GM23248 (cell line): Measurements from ENCODE around the gene TSPEAR. TPM values are rescaled to one million over a fixed set of nuclear protein-coding genes. Genes with fewer than 3 reads are reported as not detected.

Experiments used
- DNase-seq: peaks from one replicate; pipeline ENCODE4 v3.0.0-alpha.2; 2015
- H2AFZ ChIP-seq: fragments of 200-600 bp; sonication (generic); 2 replicates; pipeline ENCODE4 v1.6.1; 2016; ENCODE audit warnings: antibody characterized with exemption
- H3F3A ChIP-seq: fragments of 200-600 bp; sonication (generic); 2 replicates; pipeline ENCODE4 v1.6.1; 2016; ENCODE audit warnings: mild to moderate bottlenecking, antibody characterized with exemption, mixed run types; ENCODE audit not compliant: insufficient read depth
- H3K27ac ChIP-seq: fragments of 200-600 bp; sonication (generic); 2 replicates; pipeline ENCODE4 v1.5.1; 2016; ENCODE audit warnings: mild to moderate bottlenecking
- H3K27me3 ChIP-seq: fragments of 200-600 bp; sonication (generic); replicated peaks from 2 replicates; pipeline ENCODE4 v1.6.1; 2016; ENCODE audit warnings: mild to moderate bottlenecking; ENCODE audit not compliant: insufficient read depth
- H3K36me3 ChIP-seq: fragments of 200-600 bp; sonication (generic); 2 replicates; pipeline ENCODE4 v1.6.1; 2016; ENCODE audit warnings: low read depth, mild to moderate bottlenecking
- H3K4me1 ChIP-seq: fragments of 200-600 bp; sonication (generic); 2 replicates; pipeline ENCODE4 v1.6.1; 2016; ENCODE audit warnings: mild to moderate bottlenecking; ENCODE audit not compliant: insufficient read depth
- H3K4me2 ChIP-seq: fragments of 200-600 bp; sonication (generic); one replicate; pipeline ENCODE4 v1.6.1; 2016; ENCODE audit warnings: mild to moderate bottlenecking; ENCODE audit not compliant: unreplicated experiment
- H3K4me3 ChIP-seq: fragments of 200-600 bp; sonication (generic); 2 replicates; pipeline ENCODE4 v1.5.1; 2016; ENCODE audit warnings: mild to moderate bottlenecking
- H3K79me2 ChIP-seq: fragments of 200-600 bp; sonication (generic); 2 replicates; pipeline ENCODE4 v1.6.1; 2016; ENCODE audit warnings: mild to moderate bottlenecking; ENCODE audit not compliant: insufficient read depth
- H3K9ac ChIP-seq: fragments of 200-600 bp; sonication (generic); 2 replicates; pipeline ENCODE4 v1.6.1; 2016; ENCODE audit warnings: mild to moderate bottlenecking
- H3K9me2 ChIP-seq: fragments of 200-600 bp; sonication (generic); 2 replicates; pipeline ENCODE4 v1.6.1; 2016; ENCODE audit warnings: mixed run types, mild to moderate bottlenecking, moderate library complexity; ENCODE audit not compliant: insufficient read depth
- H3K9me3 ChIP-seq: fragments of 200-600 bp; sonication (generic); one replicate; pipeline ENCODE4 v1.6.1; 2017; ENCODE audit warnings: low read depth
- H4K20me1 ChIP-seq: fragments of 200-600 bp; sonication (generic); 2 replicates; pipeline ENCODE4 v1.6.0; 2016; ENCODE audit not compliant: insufficient read depth
- EZH2 ChIP-seq: fragments of 200-600 bp; sonication (generic); IDR thresholded peaks from 2 replicates; pipeline ENCODE4 v1.6.1; 2018; ENCODE audit warnings: antibody characterized with exemption, mild to moderate bottlenecking; ENCODE audit not compliant: insufficient read depth, poor library complexity, severe bottlenecking
- EZH2phosphoT487 ChIP-seq: fragments of 200-600 bp; sonication (generic); IDR thresholded peaks from 2 replicates; pipeline ENCODE4 v1.6.1; 2018; ENCODE audit warnings: antibody characterized with exemption, moderate library complexity, mild to moderate bottlenecking, low read depth; ENCODE audit not compliant: insufficient read depth
- WGBS, 2 experiments: methylation state at CpG; one replicate each; pipeline ENCODE4 v1.1.6; 2015 to 2017; ENCODE audit warnings: low lambda C conversion rate in 2 of 2, low coverage in 1 of 2; ENCODE audit errors: missing lambda C conversion rate in 2 of 2; 5-methylcytosine and 5-hydroxymethylcytosine counted together
- in situ Hi-C: fragments of 300-500 bp; cut with MboI; formaldehyde crosslinking; loops from 2 replicates; pipeline ENCODE4 v1.15.0; 2020
- polyA plus RNA-seq: library from polyadenylated mRNA; unstranded; fragments of >200 nt; fragmentation: Nextera tagmentation; extraction: Ambion mirVana; gene quantifications from 2 replicates; pipeline ENCODE4 v1.2.1, GENCODE V29; 2016
- total RNA-seq: library from RNA; depleted of rRNA; stranded (reverse); fragments of >200 nt; shearing (Covaris generic); gene quantifications from 2 replicates; pipeline ENCODE4 v1.2.3, GENCODE V29; 2014

The TSPEAR gene
- total and polyA plus RNA-seq, 2 experiments from 2014 or later, result not detected

DNA sequence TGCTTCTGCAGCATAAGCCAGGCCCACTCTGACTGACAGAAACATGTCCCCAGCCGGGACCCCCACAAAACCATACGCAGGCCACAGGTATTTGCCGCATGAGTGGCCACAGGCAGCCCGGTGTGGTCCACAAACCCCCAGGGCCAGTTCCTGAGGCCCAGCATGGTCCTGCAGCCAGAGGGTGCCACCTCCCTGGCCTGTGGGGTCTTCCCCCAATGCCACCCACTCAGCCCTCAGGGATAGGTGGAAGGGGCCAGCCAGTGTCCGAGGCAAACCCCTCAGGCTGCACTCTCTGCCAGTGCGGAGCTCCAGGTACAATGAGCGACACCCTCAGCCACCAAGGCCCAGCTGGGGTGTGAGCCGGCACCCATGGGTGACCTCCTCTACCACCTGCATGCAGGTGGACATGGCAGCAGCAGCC lies 46.8 kb upstream of the TSPEAR start:
- Histone ChIP-seq H3K4me3 (no peak overlapping the region), H4K20me1 (no peaks in the 10 kb centered on the region), H3K4me1 (no peaks in the 10 kb centered on the region), H3K9me3 (no peaks in the 10 kb centered on the region), H3K79me2 (no peaks in the 10 kb centered on the region), H3K9ac (no peak overlapping the region), H3K9me2 (no peaks in the 10 kb centered on the region), H3K36me3 (no peaks in the 10 kb centered on the region), H2AFZ (no peak overlapping the region), H3K27me3 (peaks cover 6% of the 10 kb centered on the region; the same call in 1 of the 2 replicates), H3K27ac (no peak overlapping the region), H3K4me2 (no peak overlapping the region), H3F3A (no peaks in the 10 kb centered on the region)
- 76 to 81% methylated on average over 8 of the region's 8 CpGs for WGBS, 2 experiments
- no peak for DNase-seq
- in situ Hi-C loops, result no loop called here
- TF ChIP-seq EZH2phosphoT487, result no peak
- TF ChIP-seq EZH2, result no peak

DNA sequence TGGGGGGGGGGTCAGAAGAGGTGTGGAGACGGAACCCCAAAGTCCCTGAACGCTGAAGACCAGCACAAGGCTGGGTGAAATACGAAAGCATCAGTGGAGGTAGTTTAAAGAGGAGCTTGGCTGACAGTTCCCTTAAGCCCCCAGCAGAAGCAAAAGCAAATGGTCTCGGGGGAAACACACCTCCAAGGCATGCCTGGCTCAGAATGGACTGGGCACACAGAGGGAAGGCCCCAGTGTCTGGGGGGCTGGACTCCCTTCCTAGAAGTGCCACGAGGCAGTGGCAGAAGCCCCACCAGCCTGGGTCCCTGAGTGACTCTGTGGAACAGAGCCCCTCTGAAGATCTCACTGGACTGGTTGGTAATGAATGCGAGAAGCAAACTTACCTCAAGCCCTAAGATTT lies 46.4 kb upstream of the TSPEAR start:
- H4K20me1 ChIP-seq, result no peaks in the 10 kb centered on the region
- no peaks in the 10 kb centered on the region for H3K79me2 ChIP-seq
- H3K27ac ChIP-seq, result no peak overlapping the region
- H3K4me3 ChIP-seq, result no peak overlapping the region
- H3K36me3 ChIP-seq, result no peaks in the 10 kb centered on the region
- no peak overlapping the region for H3K9ac ChIP-seq
- TF ChIP-seq EZH2phosphoT487 (no peak), EZH2 (no peak)
- H3K4me2 ChIP-seq, result no peak overlapping the region
- no peaks in the 10 kb centered on the region for H3K4me1 ChIP-seq
- H2AFZ ChIP-seq, result no peak overlapping the region
- no peaks in the 10 kb centered on the region for H3K9me3 ChIP-seq
- no peaks in the 10 kb centered on the region for H3K9me2 ChIP-seq
- 45 to 51% methylated on average over 4 to 6 of the region's 6 CpGs for WGBS, 2 experiments
- in situ Hi-C loops, result no loop called here
- H3K27me3 ChIP-seq, result peaks cover 6% of the 10 kb centered on the region; the same call in 1 of the 2 replicates
- H3F3A ChIP-seq, result no peaks in the 10 kb centered on the region
- no peak for DNase-seq

DNA sequence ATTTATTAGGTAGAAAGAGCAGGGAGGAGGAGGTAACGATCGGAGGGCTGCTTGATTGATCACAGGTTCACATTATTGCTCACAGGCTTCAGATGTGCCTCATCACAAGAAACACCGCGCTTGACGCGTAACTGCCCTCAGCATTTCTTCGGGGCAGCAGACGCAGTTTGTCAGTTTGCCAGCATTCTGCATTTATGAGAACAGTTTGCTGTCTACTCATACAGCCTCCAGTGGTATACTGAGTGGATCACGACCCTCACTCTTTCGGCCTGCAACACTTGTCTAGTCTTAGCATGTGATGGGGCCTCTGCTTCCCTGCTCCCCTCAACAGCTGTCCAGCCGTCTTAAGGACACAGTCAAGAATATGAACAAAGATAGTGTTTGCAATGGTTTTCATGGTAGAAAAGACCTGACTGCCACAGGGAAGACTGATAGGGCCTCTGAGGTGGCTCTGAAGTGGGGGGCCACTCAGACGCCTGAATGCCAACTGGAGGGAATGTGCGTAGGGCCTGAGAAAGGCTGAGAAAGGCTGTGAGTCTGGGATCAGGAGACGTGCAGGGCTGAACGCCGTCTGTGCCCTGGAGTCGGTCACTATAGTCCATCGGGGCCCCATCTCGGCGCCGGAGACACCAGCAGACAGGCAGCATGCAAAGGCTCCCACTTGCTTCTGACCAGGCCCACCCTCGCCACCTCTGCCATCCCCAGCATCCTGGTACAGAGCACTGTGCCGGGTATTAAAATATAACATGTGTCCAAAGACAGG lies 45.2 kb upstream of the TSPEAR start:
- 45 to 49% methylated on average over 23 of the region's 23 CpGs for WGBS, 2 experiments
- no peak overlapping the region for H2AFZ ChIP-seq
- no peak for DNase-seq
- H3F3A ChIP-seq, result no peaks in the 10 kb centered on the region
- peaks cover 6% of the 10 kb centered on the region; the same call in 1 of the 2 replicates for H3K27me3 ChIP-seq
- H3K4me3 ChIP-seq, result no peak overlapping the region
- no peaks in the 10 kb centered on the region for H3K36me3 ChIP-seq
- no peak overlapping the region for H3K27ac ChIP-seq
- in situ Hi-C loops, result no loop called here
- no peaks in the 10 kb centered on the region for H4K20me1 ChIP-seq
- no peak for TF ChIP-seq EZH2
- TF ChIP-seq EZH2phosphoT487, result no peak
- H3K9me3 ChIP-seq, result no peaks in the 10 kb centered on the region
- no peak overlapping the region for H3K9ac ChIP-seq
- H3K4me1 ChIP-seq, result no peaks in the 10 kb centered on the region
- no peak overlapping the region for H3K4me2 ChIP-seq
- H3K9me2 ChIP-seq, result no peaks in the 10 kb centered on the region
- H3K79me2 ChIP-seq, result no peaks in the 10 kb centered on the region

DNA sequence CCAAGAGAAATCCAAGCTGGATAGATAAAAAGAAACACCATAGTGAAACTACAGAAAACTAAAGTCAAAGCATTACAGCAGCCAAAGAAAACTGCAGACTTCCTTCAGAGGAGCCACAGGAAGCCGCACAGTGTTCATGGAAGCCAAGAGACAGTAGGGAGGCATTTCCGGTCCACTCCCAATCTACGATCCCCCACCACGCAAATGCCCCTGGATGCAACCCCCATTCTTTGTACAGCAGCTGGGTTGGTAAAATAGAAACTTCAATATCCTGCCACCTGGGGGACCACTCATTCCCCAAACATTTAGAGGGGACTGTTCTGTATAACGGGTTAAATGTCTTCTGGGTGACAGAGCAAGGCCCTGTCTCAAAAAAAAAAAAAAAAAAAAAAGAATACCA lies 43.9 kb upstream of the TSPEAR start:
- H3K4me1 ChIP-seq, result no peaks in the 10 kb centered on the region
- no peaks in the 10 kb centered on the region for H3F3A ChIP-seq
- H2AFZ ChIP-seq, result no peak overlapping the region
- no peak overlapping the region for H3K9ac ChIP-seq
- H3K27ac ChIP-seq, result no peak overlapping the region
- in situ Hi-C loops, result no loop called here
- H3K79me2 ChIP-seq, result no peaks in the 10 kb centered on the region
- peaks cover 6% of the 10 kb centered on the region; the same call in 1 of the 2 replicates for H3K27me3 ChIP-seq
- no peaks in the 10 kb centered on the region for H4K20me1 ChIP-seq
- no peak for DNase-seq
- H3K9me2 ChIP-seq, result no peaks in the 10 kb centered on the region
- 63 to 67% methylated on average over 5 of the region's 5 CpGs for WGBS, 2 experiments
- no peaks in the 10 kb centered on the region for H3K9me3 ChIP-seq
- no peaks in the 10 kb centered on the region for H3K36me3 ChIP-seq
- H3K4me3 ChIP-seq, result no peak overlapping the region
- no peak overlapping the region for H3K4me2 ChIP-seq
- TF ChIP-seq EZH2phosphoT487, result no peak
- TF ChIP-seq EZH2, result no peak
